Stimulated activated CD4-positive, alpha-beta T cell treated with anti-CD3 and anti-CD28 coated beads, TNF-alpha, amount 100 ng/mL, for 48 hours (primary cell): ENCODE measurements around the gene MLPH.

Experiments used
- DNase-seq, 3 donors: peaks; one replicate each; pipeline ENCODE4 v3.0.0-alpha.2; 2020; ENCODE audit warnings: low read depth in 3 of 3

The MLPH gene

GRCh38 chr2:237486819-237487448, at the start of gene MLPH:
Gene MLPH, plus strand, starts transcription at chr2:237487251. Its CDS starts 6,176 bp downstream, at chr2:237493427.
- no peak for DNase-seq

DNA sequence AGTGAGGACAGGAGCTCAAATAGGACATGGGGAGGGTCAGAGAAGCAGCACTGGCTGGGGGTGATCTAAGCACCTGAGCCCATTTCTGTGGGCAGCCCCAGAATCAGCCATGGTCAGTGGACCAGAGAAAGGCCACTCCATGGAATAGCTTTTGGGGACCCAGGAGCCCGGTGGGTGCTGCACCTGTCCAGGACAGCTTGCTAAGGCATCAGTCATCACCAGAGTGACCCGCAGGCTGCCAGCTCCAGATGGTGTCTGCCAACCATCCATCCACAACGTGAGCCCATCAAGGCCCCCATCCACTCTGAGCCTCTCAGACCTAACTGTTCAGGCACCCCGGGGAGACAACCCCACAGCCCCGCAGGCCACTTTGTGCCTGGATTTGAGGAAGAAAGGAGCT, 49.5 kb upstream of the MLPH start:
- no peak for DNase-seq

DNA sequence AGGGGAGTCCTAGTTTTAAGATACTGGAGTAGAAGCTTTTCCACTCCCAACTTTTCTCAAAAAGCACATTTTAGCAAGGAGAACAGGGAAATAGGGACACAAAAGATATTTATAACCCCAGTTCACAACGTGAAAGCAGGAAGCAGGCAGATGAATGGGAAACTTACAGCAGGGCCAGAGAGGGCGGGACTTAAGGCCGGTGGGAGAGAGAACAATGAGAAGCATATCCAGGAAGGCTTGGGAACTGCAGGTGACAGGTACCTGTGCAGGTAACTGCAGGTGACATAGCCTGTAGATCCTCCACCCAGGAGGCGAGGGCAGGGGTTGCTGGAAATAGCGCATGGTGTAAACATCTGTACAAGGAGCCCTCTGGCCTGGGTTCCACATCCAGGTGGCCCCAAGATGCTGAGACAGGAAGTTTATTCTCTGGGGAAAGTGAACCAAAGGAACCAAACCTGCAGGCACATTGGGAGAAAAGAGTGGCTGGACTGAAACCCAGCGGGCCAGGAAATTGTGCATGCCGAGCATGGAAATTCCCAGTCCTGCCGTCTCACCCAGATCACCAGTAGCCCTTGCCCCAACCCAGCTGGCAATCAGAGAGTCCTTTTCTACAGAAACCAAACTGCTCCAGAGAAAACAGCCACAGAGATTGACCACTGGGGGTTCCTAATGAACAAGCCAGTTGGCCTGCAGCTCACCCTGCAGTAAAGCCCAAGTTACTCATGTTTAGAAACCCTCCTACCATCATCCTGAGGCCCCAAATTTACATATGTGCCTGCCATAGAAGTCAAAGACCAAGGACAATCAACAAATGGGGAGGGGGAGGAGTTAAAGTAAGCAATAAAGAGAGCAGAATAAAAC, 48.7 kb upstream of the MLPH start:
- DNase-seq, result no peak

GRCh38 chr2:237440819-237441281, 46.2 kb upstream of the MLPH start:
- peak in 2 of 3 donors; percentile 35 to 66 for DNase-seq

DNA sequence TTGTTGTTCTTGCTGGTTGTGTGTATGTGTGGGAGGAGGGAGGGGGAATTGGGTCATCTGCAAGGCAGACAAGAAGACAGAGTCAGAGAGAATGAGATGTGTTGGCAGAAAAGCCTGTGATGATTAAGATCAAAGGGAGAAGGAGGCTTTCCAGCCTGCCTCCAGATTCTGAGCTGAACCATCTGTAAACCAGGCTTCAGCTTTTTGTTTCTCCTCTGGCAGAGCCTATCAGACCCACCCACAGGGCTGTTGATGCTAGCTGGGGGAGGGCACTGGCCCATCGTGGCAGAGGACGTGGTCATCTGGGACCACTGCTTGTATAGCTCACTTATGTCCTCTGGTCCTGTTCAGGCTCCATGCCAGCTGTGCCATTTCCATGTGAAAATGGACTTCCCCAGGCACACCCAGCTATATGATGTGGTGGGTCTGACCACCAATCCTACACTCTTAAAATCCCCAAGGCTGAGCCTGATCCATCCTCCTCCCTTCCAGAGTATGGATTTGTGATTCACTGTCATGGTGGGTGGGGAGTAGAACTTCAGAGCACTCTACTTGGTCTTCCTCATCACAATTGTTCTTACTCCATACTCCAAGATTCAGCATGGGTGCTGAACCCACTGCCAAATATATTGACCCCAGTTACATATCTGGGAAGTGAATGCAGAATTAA, 45.3 kb upstream of the MLPH start:
- peak in 1 of 3 donors; percentile 31 for DNase-seq

DNA sequence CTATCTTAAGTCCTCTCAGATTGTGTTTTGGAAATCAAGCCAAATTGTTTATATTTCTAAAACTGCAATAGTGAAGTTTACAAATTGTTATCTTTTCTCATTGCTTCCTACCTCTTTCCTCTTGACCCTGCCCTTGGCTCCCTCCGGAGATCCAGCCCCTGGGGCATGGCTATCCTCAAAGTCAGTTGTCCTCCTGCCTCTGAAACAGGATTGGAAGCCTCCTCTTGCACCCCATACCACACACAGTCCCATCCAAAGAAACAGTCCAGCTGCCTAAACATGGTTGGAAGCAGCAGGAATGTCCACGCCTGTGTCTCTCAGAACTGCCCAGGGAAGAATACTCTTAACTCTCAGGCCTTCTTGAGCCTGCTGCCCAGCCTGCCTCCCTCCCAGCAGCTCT, 43.0 kb upstream of the MLPH start:
- no peak for DNase-seq

DNA sequence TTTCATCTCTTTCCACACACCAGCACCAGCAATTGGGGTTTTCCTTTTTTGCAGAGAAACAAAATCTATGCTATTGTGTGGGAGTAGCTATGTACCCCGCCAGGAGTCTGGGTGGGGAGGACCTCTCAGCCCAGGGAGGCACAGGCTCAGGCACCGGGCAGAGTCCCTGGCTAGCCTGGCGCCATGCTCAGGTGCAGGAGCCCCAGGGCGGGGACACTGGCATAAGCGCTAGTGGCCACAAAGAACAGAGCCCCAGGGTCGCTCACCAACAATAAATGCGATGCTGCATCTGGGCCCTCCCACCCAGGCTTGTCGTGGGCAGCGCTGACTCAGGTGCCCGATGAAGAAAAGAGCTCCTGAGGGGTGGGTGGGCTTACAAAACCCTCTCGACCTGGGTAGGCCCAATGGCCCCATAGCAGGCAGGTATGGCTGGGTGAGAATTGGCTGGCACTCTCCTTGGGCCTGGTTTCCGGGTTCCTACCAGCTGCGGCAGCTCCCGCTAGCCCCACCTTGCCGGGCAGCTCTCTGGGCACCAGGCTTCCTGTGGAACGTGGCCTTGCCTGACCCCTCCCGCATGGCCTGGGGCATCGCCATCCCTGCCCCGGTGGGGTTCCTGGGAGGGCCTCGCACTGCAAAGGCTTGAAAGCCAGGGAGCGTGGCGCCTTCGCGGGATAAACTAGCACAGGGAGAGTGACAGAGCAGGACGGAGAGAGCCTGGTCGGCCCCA, 41.3 kb upstream of the MLPH start:
- DNase-seq, result no peak

DNA sequence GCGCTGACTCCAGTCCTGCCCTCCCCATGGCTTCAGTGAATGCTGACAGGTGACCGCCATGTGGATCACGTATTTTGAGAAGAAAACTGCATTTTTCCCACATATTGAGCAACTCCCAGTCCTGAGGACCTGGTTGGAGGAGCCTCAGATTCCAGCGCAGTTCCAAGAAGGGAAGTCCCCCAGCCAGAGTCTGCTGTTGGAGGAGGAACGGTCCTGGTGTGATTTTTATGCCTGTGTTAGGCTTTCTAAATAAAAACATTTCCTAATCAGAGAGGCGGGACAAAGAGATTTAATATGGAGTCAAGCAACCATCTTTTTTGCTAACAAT, 40.7 kb upstream of the MLPH start:
- DNase-seq, result no peak

DNA sequence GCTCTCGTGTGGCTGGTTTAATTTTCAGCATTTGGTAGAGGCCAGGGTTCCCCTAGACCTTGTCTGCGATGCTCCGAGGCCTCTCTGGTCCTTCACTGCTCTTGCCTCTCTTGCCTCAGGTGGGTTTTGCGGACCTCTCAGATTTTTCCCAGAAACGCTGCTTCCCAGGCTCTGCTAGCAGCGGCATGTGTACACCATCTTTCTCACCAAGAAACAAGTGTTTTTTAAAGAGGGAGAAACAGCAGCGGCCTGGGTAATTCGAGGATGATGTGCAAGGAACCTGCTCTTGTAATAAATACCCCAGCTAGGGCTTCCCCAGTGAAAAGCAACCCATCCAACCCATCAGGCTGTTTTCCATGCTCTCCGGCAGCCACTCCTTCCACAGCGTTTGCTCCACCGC, 39.6 kb upstream of the MLPH start:
- DNase-seq, result no peak

- DNase-seq, result no peak
Observed at GRCh38 chr2:237448171-237448570, 38.9 kb upstream of the MLPH start.

DNA sequence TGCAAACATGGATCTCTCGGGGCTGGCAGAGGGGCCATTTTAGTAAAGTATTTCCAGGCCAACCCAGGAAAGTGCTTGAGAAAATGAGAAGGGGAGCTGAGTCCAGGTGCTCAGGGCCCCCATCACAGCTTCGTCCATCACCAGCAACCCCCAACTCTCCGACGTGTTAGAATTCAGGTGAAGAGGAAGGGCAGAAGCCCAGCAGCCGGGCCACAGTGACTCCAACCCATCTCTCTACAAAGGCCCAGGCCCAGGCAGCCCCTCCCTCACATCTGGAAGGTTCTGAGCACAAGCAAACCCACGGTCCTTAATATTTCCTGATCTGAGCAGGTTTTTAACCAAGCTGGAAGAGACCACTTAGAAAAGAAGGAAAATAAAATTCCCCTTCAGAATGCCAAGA, 38.4 kb upstream of the MLPH start:
- DNase-seq, result no peak

GRCh38 chr2:237449193-237449881, 37.7 kb upstream of the MLPH start:
- no peak for DNase-seq

GRCh38 chr2:237450108-237450507, 36.9 kb upstream of the MLPH start:
- no peak for DNase-seq

DNA sequence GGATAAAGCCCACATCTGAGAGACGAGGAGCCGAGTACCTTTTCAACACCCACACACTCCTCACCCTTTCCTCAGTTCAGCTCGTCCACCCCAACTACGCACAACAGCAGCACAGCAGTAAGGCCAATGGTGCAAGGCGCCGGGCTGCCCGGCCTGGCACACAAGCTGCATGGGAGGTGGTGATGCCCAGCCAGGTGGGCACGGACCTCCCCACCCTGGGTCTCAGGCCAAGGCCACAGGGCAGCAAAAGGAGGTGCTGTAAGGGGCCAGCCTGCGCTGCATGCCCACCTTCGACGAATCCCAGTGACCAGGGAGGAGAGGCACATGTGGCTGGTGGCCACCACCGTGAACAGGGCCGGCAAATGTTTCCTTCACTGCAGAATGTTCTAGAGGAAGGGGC, 36.5 kb upstream of the MLPH start:
- no peak for DNase-seq

GRCh38 chr2:237451643-237452469, 35.2 kb upstream of the MLPH start:
- DNase-seq, result no peak

DNA sequence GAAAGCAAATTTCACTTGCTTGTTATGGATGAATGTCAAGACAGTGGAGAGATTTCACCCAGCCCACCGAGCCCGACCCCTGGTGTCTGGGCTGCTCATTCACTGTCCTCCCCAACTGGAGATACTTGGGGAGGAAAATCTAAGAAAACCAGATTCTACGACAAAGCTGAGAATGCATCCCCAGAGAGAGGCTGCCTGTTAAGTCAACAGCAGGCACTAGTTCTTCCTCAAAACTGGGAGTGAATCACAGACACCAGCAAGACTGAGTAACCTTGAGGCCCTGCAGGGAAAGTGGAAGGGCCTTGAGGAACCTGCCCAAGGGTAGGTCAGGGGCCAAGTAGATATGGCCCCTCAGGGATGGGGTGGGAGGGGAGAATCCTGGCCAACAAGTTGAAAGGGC, 34.2 kb upstream of the MLPH start:
- DNase-seq, result no peak

DNA sequence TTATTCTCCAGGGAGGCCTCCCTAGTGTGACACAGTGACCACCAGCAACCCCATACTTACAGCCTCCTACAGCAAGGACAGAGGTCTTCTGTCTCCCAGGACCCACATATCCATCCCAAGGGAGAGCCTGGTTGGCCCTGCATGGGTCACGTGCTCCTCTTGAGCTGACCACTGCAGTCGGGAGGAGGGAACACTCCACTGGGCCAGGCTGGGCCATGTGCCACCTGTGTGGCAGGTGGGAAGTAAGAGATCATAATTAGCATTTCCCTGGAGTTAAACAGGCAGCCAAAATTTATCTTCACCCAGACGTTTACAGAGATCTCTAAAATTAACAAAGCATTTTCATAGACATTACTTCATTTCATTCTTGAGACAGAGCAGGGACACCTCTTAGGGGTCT, 33.4 kb upstream of the MLPH start:
- DNase-seq, result no peak

DNA sequence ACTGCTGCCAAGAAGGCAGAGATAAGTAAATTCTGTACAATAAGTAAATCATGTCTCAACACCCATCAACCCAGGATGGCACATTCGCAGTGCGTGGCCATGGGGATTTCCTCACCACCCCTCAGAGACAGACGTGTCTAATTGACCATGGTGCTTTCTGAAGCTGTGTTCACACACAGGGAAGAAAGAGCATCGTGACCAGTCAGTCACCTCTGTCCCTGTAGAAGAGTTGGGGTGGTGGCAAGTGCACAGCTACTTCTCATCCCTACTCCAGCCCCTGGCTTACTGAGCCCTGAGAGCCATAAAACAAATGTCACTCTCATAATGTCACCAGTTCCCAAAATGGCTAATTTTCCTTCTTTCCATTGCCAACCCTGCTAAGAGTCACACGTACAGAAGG, 31.3 kb upstream of the MLPH start:
- no peak for DNase-seq

GRCh38 chr2:237456200-237456843, 30.7 kb upstream of the MLPH start:
- DNase-seq, result no peak

DNA sequence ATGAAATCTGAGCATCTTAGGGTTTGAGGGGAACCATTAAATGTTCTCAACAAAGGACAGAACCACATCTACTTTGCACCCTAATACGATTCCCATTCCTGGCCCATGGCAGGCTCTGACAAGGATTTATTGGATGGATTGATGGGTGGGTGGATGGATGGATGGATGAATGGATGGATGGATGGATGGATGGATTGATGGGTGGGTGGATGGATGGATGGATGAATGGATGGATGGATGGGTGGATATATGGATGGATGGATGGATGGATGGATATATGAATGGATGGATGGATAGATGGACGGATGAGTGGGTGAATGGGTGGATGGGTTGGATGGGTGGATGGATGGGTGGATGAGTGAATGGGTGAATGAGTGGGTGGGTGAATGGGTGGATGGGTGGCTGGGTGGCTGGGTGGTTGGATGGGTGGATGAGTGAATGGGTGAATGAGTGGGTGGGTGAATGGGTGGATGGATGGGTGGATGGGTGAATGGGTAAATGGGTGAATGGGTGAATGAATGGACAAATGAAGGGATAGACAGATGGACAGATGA, 29.6 kb upstream of the MLPH start:
- DNase-seq, result no peak
